Cortex of kidney (tissue), 1 donor: ENCODE results near the gene EEIG2.

ENCODE experiments used
- DNase-seq: peaks from one replicate; lab custom pipeline; 2025; lab: John Stamatoyannopoulos, UW

The EEIG2 gene

GRCh38 chr1:108583757-108584427 lies 24.0 kb downstream of the EEIG2 start:
- no peak for DNase-seq

GRCh38 chr1:108584428-108584856 lies 24.5 kb downstream of the EEIG2 start:
- DNase-seq: no peak

DNA sequence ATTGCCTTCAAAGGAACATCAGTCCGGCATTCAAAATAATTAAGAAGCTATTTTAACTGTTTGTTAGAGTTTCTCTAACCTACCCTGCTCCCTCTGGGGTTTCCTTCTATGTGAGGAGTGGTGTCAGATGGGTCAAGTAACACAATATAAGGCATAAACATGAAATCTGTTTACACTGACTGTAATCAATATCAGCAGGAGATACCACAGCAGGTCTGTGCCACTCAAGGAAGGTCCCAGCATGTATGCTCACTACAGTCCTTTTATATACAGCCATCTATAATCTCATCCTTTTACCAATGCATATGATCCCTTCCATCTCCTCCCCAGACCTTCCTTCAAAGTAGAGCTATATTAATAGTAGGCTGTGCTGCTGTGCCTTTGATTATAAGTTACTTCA lies 25.4 kb downstream of the EEIG2 start:
- DNase-seq: no peak

DNA sequence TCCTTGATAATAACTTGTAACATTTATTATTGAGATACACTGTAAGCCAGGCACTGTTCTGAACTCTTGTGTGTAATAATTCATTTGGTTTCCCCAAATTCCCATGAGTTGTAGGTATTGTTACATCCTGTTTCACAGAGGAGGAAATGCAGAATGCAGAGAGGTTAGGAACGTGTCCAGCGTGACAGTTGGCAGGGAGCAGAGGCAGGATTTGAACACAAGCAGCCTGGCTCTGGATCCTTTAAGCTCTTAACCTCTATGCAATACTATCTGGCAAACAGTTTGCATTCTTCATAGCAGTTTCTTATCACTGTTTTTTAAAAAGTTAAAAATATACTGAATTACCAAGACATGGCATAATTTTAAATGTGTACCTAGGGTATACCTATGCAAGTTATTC lies 30.5 kb downstream of the EEIG2 start:
- DNase-seq: no peak

- DNase-seq: no peak
Measured at GRCh38 chr1:108590957-108591356, 31.1 kb downstream of the EEIG2 start.

DNA sequence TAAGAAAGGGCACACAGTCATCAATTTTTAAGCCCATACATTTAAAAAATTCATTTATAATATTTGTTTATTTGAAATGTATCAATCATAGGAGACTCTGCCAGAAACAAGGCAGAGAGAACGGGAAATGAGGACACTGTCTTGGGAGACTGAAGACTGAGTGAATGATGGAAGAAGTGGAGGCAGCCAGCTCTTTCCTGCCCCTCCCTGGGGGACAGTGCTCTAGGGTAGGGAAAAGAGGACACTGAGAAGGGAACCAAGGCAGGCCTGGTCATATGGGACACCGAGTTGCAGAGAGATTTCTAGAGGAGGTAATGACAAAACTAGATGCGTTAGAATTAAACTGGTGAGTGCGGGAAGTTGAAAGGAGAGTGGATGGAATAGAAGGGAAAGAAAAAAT lies 31.6 kb downstream of the EEIG2 start:
- no peak for DNase-seq

GRCh38 chr1:108592030-108592759 lies 32.3 kb downstream of the EEIG2 start:
- DNase-seq: no peak

DNA sequence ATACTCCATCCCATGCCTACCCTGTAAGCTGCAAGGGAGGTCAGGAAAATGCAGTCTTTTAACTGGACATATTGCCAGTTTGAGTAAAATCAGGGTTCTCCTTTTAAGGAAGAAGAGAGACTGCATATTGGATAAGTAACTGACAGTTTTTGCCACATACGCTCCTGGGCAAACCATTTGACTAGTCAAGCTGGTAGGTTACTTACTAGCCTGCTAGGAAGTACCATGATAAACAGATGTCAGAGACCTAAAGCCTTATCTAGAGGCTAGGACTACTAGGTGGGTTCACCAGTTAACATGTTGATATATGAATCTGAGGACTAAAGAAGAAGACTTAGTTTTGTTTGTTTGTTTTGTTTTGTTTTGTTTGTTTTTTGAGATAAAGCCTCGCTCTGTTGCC lies 33.5 kb downstream of the EEIG2 start:
- DNase-seq: no peak

GRCh38 chr1:108595507-108595906 lies 35.6 kb downstream of the EEIG2 start:
- DNase-seq: no peak

DNA sequence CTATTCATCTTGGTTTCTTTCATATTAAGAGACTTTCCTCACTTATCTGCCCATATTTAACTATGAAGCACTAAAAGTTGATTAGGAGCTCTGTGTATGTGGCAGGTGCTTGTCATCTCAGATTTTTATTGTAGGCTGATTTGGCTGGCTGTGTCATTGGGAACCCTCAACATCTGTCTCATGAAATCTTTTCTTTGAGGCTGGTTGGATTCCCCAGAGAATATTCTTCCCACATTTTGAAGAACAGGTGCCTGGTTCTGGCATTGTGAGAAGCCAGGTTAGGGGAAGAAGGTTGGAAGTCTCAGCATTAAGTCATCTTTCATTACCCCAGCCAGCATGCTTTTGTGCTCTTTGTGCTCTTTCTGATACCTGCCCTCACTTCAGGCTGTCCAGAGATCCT lies 37.1 kb downstream of the EEIG2 start:
- DNase-seq: no peak

DNA sequence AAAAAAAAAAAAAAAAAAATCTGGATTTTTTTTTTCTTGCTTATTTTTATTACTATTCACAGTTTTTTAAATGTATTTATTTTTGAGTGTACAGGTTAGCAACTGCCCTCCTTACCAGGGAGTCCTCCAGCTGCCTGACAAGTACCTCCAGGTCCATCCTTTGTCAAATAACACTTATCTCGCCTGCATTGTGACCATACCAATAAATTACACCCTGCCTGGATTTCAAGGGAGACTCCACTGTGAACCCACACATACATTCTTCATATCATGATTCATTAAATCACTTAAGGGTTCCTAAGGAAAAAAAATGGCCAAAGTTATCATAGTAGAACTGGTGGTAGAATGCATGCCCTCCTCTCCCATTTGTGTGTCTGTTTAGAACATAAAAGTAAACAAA lies 38.4 kb downstream of the EEIG2 start:
- no peak for DNase-seq

DNA sequence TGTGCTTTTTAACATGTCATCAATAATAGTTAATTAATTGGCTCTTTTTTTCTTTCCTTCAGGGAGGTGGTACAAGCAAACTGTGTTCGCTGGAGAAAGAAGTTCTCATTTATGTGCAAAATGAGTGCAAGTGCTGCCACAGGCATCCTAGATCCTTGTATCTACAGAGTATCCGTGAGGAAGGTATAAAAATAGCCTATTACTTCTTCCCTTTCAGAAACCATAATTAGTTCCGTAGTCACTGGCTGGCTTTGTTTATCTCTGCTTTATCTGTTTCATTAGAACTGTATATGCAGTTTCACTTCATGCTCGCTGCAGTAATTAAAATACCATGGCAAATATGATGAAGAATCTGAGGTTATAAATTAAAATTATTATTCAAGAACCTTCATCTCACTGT lies 40.6 kb downstream of the EEIG2 start:
- no peak for DNase-seq

- DNase-seq: no peak
Measured at GRCh38 chr1:108601708-108602410, 42.0 kb downstream of the EEIG2 start.

DNA sequence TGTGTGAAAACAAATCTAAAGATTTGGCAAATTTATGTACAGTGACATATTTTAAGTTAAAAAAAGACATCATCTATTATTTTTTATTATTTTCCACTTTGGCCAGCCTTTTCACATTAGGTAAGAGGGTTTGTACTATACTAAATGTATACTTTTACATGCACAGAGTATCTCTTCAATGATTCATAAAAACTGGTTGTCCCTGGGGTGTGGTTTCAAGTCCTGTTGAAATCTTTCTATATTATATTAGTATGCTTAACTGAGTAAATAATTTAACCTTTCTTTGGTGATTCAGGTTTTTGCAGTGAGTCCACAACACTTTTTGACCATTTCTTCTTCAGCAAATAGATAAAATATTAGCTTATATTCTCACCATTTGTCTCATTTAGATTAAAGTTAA lies 45.7 kb downstream of the EEIG2 start:
- no peak for DNase-seq

- DNase-seq: no peak
Measured at GRCh38 chr1:108606478-108606877, 46.6 kb downstream of the EEIG2 start.

GRCh38 chr1:108609483-108610049 lies 49.7 kb downstream of the EEIG2 start:
- DNase-seq: no peak
